Measurements from ENCODE around the gene SLC29A3.

DNA sequence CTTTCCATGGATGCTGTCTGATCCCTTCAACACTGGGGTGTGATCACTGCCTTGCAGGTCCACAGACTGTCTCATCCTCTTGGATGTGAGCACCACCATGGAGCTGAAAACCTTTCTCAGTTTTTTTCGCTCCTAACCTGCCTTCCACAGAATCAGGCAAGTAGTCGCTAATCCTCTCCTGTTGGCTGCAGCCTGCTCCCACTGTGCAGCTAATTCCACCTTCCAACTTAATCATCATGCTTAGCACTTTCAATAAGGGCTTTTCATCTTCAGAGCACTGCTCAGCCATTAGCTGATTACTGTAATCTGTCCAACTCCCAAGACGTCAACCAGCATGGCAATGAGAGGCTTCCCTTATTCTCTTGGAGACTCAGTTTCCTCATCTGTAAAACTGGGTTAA, 62.6 kb downstream of the SLC29A3 start:
- TF ChIP-seq, protein P1, sequence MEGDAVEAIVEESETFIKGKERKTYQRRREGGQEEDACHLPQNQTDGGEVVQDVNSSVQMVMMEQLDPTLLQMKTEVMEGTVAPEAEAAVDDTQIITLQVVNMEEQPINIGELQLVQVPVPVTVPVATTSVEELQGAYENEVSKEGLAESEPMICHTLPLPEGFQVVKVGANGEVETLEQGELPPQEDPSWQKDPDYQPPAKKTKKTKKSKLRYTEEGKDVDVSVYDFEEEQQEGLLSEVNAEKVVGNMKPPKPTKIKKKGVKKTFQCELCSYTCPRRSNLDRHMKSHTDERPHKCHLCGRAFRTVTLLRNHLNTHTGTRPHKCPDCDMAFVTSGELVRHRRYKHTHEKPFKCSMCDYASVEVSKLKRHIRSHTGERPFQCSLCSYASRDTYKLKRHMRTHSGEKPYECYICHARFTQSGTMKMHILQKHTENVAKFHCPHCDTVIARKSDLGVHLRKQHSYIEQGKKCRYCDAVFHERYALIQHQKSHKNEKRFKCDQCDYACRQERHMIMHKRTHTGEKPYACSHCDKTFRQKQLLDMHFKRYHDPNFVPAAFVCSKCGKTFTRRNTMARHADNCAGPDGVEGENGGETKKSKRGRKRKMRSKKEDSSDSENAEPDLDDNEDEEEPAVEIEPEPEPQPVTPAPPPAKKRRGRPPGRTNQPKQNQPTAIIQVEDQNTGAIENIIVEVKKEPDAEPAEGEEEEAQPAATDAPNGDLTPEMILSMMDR (IDR thresholded peaks at IDR 0.05 in 2 of 3, conservative IDR thresholded peaks at IDR 0.05 in 1 of 3; ENCODE audit: borderline replicate concordance in 1 of 3, insufficient read depth in 1 of 3, low read depth in 2 of 3, low read length in 2 of 3): no peak
- TF ChIP-seq POLR2A (IDR thresholded peaks at IDR 0.05; ENCODE audit: borderline replicate concordance, extremely low read depth, insufficient read depth, insufficient read length) (no peak), SRF (IDR thresholded peaks at IDR 0.05; ENCODE audit: low read depth) (no peak), EZH2phosphoT487 (IDR thresholded peaks at IDR 0.05; ENCODE audit: borderline replicate concordance) (no peak), CEBPB (IDR thresholded peaks at IDR 0.05; ENCODE audit: low read depth) (no peak), JUND (IDR thresholded peaks at IDR 0.05) (no peak)
- TF ChIP-seq, protein P2, sequence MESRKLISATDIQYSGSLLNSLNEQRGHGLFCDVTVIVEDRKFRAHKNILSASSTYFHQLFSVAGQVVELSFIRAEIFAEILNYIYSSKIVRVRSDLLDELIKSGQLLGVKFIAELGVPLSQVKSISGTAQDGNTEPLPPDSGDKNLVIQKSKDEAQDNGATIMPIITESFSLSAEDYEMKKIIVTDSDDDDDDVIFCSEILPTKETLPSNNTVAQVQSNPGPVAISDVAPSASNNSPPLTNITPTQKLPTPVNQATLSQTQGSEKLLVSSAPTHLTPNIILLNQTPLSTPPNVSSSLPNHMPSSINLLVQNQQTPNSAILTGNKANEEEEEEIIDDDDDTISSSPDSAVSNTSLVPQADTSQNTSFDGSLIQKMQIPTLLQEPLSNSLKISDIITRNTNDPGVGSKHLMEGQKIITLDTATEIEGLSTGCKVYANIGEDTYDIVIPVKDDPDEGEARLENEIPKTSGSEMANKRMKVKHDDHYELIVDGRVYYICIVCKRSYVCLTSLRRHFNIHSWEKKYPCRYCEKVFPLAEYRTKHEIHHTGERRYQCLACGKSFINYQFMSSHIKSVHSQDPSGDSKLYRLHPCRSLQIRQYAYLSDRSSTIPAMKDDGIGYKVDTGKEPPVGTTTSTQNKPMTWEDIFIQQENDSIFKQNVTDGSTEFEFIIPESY (IDR thresholded peaks at IDR 0.05; ENCODE audit: extremely low read depth, insufficient replicate concordance, low read length): no peak
- TF ChIP-seq, protein P3, sequence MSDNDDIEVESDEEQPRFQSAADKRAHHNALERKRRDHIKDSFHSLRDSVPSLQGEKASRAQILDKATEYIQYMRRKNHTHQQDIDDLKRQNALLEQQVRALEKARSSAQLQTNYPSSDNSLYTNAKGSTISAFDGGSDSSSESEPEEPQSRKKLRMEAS (IDR thresholded peaks at IDR 0.05): no peak
